HG03196 (cell line): ENCODE measurements around the gene KIF5A.

Experiments
- ATAC-seq: cut with Tn5 transposase; IDR thresholded peaks from one replicate; pipeline ENCODE4 v1.9.1; 2021; ENCODE audit not compliant: unreplicated experiment

The KIF5A gene

DNA sequence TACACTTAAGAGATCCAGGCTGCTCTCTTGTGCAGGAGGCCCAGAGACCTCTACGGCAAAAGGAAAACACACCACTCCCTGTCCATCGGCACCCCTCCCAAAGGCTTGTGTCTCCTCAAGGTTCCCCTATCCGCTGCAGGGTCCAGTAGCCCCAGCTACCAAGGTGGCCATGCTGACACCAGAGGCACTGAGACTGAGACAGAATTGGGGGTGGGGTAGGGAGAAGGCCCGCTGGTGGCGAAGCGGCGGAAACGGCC, 30.1 kb upstream of the KIF5A start:
- no peak for ATAC-seq

DNA sequence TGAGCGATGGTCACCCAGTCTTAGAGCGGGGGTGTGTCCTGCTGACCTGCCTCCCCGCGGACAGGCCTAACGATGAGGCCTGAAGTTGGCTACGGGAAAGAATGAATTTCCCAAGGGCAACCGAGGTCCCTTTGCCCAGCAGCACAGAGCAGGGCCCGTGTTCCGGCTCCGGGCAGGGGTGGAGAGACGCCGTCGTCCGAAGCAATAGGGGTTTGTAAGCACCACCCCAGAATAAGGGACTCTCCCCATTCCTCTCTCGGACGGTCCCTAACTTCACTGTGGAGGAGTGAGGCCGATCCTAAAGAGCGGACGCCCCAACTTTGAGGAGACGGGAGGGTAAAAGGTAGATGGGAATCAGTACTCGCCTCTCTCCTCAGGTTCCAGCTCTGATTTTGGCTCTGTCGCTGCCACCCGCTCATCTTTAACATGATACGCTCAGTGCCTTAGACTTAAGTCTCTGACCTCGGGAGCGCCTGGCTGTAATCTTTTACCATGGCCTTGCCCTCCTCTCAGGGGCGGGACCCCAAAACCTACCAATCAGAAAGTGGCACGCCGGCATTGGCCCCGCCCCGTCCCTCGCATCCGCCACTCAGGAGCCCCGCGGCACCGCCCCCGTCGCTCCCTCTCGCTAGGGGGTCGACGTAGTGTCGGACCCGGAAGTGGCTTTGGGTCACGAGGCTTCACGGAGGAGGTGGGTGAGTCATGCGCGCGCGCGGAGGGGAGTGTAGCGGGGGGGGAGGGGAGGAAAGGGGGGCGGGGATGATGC, 29.6 kb upstream of the KIF5A start, which contains the start of gene DDIT3:
Gene DDIT3 (minus strand): TSS at position 462 of the 766 bp plus-strand sequence. CDS start 3,108 bp downstream, outside the sequence.
- ATAC-seq = peak; percentile 65

DNA sequence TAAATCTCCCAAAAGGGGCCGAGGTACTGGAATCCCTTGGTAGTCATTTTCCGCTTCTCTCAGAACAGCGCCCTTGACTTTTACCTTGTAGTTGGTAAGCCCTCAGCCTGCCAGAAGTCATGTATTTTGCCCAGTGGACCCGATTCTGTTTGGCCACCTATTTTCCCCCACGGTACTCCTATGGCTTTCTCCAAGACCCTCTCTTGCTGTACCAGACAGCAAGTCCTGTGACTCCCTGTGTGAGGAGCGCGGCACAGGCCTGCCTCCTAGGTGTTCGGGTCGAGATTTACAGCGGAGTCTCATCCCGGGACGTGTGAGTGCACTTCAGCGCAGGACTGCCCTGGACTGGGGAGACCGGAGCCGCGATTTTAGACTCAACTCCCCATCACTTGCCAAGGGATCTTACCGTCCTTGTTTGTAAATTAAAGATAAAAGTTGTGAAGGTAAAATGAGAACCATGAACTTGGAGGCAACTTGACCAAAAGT, 28.3 kb upstream of the KIF5A start:
- no peak for ATAC-seq

DNA sequence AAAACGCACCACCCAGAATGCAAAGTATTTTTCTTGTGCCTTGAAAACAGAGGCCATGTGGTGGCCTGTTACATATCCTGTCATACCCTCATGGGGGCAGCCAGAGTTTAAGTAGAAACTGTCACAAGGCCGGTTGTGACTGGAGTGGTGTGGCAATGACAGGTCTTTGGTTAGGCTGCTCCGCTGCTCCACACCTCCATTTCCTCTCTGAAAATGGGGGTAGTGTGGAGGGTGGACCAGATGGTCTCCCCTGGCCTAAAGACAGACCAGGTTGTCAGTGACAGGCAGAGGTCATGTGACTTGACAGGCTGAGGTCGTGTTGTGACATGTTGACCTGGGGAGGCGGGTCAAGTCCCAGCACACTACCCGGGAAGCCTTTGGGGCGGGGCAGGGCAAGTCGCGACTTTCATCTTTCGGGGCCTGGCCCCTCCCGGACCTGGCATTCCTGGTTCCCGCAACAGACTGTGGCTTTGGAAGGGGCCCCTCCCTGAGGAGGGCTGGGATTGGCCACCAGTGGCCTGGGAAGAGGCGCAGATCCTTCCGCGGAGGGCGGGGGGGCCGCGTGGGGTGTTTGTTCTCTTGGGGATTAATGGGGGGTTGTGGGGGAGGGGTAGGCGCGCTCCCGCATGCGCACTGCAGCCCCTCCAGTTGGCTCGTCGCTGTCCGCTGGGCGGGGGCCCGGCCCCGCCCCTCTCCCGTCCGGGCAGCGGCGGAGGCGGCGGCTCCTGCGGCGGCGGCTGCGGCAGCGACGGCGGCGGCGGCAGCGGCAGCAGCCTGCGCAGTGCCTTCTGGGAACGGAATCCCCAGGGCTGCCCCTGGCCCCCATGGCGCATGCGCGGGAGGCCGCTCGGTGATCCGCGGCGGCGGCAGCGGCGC, 27.6 kb upstream of the KIF5A start, which contains the start of gene MBD6:
Gene MBD6 (plus strand): TSS at position 814 of the 876 bp plus-strand sequence. CDS start 1,480 bp downstream, outside the sequence.
- ATAC-seq = peak; percentile 37

DNA sequence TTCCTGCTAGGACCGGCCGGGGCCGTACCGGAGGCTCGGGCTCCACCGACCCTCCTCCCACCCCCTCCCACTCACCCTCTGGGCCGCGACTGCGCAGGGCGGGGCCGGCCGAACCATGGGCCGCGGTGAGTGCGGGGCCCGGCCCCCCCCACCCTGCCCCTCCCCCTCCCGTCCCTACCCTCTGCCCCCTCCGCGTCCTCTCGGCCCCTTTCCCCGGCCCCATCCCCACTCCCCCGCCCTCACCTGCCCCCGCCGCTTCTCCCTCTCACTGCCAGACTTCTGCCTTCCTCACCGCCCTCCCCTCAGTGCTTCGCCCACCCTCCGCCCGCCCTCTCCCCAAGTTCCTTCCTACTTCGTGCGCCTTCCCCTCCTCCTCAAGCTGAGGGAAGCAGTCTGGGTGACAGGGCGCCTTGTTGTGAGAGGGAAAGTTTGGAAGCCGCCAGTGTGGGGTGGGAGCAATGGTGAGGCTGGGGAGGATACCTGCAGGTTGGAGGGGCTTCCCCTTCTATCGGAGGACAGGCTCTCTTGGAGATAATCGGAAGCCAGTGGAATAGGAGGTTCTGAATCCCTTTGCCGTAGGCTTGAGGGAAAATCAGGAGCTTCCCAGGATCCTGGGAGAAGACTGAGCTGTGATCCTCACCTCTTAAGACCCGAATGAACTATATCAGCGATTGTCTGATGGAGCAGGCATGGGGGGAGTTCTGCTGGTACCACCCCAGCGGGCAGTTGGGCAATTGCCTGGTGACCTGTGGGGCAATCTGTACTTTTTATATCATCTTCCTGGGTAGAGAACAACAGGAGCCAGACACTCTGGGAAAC, 26.7 kb upstream of the KIF5A start:
- no peak for ATAC-seq

DNA sequence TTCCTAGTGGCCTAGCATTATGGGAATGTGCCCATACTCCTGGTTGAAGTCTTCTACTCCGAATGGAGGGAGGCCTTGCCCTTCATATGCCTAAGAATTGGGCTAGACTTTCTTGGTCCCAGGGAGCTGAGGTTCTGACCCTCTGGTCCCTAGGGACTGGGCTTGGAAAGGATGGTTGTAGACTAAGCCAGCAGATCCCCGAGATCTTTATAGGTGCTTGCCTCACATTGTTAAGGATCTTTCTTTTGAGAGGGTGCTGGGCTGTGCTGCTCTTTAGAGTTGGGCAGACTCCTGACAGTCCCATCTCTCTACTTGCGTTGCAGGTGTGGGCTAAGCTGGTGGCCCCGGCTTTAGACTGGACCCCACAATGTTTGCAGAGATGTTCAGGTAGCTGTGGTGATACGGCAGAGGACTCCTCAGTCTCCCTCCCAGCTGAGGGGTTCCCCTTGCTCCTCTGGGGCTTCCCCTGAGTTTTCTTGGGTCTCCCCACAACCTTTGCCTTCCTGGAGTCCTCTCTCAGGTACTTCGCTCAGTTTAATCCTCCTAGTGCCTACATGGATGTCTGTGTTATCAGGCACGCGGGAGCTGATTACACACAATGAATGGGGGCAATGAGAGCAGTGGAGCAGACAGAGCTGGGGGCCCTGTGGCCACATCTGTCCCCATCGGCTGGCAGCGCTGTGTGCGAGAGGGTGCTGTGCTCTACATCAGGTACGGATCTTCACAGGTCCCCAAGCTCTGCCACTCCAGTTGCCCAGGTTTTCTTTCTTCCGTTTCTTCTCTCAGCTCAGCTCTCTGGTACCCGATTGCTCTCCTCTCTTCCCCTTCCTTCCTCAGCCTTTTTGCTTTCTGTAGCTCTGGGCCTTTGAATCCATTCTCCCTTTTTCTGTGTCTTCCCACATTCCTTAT, 25.9 kb upstream of the KIF5A start:
- no peak for ATAC-seq

DNA sequence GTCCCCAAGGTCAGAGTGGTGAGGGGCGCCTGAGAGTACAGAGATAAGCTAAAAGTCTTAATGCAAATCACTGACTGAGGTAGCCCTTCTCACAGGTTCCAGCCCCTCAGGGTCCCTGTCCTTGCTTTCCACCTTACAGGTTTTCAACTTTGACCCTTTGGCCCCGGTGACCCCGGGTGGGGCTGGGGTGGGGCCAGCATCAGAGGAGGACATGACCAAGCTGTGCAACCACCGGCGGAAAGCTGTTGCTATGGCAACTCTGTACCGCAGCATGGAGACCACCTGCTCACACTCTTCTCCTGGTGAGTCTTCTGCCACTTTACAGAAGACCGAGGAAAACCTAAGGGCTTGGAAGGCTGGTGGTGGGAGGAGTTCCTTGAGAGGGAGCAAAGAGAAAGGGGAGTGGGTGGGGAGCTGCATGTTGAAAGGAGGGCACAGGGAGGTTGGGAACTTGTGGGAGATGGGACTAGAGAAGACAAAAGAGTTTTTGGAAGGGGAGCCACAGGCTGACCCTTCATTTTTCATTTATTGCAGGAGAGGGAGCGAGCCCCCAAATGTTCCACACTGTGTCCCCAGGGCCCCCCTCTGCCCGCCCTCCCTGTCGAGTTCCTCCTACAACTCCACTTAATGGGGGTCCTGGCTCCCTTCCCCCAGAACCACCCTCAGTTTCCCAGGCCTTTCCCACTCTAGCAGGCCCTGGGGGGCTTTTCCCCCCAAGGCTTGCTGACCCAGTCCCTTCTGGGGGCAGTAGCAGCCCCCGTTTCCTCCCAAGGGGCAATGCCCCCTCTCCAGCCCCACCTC, 24.8 kb upstream of the KIF5A start:
- no peak for ATAC-seq

DNA sequence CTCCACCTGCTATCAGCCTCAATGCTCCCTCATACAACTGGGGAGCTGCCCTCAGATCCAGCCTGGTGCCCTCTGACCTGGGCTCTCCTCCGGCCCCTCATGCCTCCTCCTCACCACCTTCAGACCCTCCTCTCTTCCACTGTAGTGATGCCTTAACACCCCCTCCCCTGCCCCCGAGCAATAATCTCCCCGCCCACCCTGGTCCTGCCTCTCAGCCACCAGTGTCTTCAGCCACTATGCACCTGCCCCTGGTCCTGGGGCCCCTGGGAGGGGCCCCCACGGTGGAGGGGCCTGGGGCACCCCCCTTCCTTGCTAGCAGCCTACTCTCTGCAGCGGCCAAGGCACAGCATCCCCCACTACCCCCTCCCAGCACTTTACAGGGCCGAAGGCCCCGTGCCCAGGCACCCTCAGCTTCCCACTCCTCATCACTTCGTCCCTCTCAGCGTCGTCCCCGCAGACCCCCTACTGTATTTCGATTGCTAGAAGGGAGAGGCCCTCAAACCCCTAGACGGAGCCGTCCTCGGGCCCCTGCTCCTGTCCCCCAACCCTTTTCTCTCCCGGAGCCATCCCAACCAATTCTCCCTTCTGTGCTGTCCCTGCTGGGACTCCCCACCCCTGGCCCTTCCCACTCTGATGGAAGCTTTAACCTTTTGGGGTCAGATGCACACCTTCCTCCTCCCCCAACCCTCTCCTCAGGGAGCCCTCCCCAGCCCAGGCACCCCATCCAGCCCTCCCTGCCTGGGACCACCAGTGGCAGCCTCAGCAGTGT, 24.0 kb upstream of the KIF5A start:
- ATAC-seq = no peak

DNA sequence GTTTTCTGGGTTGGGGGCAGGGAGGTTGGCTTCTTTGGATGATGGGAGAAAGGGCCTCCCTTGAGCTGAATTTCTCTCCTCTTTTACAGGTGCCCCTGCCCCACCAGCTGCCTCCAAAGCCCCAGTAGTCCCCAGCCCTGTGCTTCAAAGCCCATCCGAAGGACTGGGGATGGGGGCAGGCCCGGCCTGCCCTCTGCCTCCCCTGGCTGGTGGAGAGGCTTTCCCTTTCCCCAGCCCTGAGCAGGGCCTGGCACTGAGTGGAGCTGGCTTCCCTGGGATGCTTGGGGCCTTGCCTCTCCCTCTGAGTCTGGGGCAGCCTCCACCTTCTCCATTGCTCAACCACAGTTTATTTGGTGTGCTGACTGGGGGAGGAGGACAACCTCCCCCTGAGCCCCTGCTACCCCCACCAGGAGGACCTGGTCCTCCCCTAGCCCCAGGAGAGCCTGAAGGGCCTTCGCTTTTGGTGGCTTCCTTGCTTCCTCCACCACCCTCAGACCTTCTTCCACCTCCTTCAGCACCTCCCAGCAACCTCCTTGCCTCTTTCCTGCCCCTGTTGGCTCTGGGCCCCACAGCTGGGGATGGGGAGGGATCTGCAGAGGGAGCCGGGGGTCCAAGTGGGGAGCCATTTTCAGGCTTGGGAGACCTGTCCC, 23.2 kb upstream of the KIF5A start:
- no peak for ATAC-seq

DNA sequence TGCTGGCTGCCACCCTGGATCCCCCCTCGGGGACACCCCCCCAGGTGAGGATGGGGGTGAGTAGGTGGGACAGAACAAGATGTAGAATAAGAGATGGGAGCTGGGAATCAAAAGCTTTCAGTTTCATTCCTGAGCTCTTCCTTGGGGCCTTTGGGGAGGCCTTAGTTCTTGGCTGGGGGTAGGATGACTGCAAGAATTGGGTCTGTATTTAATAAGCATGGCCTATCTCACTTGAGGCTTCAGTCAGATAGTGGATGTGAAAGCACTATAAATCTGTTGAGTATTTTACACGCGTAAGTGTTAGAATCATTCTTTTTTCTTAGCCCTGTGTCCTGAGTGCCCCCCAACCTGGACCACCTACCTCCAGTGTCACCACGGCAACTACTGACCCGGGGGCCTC, 22.7 kb upstream of the KIF5A start:
- ATAC-seq = no peak

DNA sequence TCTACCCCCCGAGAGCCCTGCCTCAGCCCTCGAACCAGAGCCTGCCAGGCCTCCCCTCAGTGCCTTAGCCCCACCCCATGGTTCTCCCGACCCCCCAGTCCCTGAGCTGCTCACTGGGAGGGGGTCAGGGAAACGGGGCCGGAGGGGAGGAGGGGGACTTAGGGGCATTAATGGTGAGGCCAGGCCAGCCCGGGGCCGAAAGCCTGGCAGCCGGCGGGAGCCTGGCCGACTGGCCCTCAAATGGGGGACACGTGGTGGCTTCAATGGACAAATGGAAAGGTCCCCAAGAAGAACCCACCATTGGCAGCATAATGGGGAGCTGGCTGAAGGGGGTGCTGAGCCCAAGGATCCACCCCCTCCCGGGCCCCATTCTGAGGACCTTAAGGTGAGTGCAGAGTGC, 21.7 kb upstream of the KIF5A start:
- no peak for ATAC-seq

DNA sequence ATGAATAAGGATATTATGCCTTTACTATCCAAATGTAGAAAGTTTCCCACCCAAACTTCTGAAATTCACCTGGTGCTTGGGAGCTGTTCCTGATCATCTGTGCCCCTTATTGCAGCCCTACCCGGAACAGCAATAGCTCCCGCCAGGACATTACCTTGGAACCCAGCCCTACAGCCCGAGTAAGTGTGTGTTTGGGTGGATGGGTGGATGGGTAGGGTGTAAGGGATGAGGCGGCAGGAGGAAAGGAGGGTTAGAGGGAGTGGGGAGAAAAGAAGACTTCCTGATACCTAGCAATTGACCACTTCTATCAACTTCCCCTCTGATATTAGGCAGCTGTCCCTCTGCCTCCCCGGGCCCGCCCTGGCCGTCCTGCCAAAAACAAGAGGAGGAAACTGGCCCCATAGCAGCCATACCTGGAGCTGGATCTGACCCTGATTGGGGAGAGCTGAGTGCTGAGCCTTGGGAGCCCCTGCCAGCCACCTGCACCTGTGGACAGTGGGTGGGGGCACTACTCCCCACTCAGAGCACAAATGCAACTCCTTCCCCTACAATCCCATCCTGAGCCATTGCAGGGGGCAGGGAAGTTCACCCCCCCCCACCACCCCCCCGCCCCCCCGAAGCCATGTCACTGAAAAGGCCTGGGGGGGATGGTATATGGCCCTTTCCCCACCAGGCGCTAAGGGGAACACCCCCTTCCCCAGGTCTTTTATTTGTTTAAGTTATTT, 20.9 kb upstream of the KIF5A start:
- no peak for ATAC-seq

DNA sequence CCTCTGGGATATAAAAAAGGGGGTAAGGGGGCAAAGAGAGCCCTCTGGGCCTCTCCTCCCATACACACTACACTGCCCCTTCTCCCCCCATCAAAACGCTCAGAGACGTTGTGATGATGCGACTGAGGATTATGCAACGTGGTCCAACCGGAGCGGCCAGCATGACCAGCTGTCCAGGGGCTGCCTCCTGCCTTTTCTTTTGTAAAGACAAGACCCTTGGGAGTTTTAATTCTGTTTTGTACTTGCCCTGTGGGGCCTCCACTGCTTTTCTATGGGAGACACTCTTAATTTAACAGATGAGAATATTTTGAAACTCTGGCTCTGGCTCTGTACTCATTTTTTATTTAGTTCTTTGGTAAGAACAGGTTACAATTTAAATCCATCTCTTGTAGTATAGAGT, 20.0 kb upstream of the KIF5A start:
- no peak for ATAC-seq

DNA sequence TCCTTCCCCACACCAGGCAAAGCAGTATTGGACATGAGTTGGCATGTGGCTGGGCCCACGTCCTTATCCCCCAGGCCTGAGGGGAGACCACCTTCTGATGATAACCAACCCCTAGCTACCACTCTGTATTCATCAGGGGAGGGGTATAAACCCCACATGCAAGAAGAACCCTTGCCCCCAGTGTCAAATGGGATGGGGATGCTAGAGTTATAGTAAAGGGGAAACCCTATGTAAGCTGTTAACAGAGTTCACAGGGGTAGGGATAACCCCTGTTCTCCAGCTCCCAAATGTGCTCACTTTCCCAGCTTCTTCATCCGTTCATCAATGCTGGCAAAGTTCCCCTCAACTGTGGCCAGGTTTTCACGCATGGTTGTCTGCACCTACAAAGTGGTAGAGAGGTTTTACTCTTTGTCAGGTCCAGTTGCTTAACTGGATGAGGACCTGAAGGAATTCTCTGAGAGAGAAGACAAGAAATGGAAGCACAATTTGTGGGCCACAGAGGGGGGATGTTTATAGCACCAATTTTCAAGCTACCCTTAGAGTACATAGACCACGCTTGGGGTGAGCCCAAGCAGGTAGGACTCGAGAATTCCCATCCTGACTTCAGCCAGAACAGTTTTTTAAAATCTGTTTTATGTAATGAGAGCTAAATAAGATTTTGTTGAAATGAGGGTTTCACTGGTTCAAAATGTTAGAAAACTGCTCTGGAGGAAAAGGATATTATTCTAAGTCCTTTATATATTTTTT, 19.3 kb upstream of the KIF5A start:
- ATAC-seq = no peak

DNA sequence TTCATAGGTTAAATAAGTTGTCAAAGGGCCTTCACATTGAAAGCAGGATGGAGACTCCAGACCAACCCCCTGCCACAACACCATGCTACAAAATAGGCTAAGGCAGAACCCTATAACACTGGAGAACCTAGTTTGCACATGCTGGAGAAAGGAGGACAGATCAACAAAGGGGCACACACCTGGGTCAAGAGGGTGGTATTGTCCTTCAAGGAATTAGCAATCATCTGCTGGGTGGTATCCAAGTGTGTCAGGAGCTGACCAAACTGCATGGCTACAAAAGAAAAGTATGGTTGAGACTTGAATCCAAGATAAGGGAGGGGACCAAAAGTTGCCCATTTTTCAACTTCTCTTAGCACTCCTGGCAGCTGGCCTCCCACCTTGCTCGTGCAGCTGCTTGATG, 18.0 kb upstream of the KIF5A start:
- no peak for ATAC-seq

DNA sequence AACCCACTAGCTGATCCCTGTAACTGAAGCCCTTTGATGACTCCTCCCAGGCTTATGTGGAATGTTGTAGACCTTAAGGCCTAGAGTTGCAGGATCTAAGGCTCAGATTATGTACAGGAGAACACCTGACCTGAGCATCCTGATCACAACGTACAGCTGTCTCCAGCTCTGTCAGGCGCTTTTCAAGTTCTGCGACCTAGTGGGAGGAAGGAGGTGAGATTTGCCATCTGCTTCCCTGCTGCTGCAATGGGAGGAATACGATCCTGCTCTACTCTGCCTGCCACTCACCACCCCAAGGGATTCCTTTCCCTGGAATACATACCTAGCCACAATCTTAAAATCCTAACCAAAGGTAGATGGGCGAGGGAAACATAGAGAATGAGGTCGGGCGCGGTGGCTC, 16.7 kb upstream of the KIF5A start:
- ATAC-seq = no peak

DNA sequence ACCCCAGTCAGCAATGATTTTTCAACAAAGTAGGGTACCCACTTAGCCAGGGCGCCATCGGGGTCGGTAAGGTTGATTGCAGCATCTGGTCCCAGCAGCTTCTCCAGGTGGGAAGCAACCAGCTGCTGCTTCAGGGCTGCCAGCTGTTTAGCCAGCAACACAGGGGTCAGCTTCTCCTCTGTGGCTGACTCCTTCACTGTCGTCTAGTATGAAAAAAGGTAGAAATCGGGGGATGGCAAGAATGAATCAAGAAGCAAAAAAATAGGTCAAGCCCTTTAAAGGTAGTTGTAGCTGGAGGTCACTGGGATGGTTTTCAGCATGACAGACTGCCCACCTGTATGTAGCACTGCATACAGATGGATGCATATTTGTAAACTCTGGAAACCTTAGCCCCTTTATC, 15.6 kb upstream of the KIF5A start:
- ATAC-seq = no peak
